ENCODE measurements around the gene NR1D1.

Gene NR1D1

GRCh38 chr17:40094874-40095273, 5.5 kb downstream of the NR1D1 start:
- peaks cover 6% of the 10 kb centered on the region for H3K27me3 ChIP-seq (ENCODE audit: insufficient read depth, insufficient read length)
- no peak overlapping the region for H3K4me3 ChIP-seq (ENCODE audit: insufficient read length, low read depth)

DNA sequence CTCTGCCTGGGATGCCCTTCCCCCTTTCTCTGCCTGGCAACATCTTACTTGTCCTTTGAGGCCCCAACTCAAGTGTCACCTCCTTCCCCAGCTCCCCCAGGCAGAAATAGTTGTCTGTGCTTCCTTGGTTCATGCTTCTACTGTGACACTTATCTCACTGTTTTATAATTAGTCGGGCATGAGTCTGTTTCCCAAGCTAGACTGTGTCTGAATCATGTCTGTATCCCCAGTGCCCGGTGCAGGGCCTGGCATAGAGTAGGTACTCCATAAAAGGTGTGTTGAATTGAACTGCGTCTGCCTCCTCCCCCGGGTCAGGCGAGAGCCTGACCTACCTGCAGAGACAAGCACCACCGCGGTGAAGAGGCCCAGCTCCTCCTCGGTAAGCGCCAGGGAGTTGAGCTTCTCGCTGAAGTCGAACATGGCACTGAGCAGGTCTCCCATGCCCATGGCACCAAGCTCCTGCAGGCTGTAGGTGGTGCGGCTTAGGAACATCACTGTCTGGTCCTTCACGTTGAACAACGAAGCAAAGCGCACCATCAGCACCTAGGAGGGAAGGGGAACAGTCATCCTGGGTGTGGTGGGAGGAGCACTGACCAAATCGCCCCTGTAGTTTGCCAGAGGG, 6.7 kb downstream of the NR1D1 start:
- Histone ChIP-seq H3K4me3 (ENCODE audit: insufficient read length, low read depth) (no peak overlapping the region), H3K4me1 (ENCODE audit: insufficient read depth, insufficient read length) (peaks cover 25% of the 10 kb centered on the region), H3K9ac (ENCODE audit: insufficient read length, low read depth) (no peak overlapping the region), H3K36me3 (ENCODE audit: insufficient read depth, insufficient read length, low read length) (peaks cover 45% of the 10 kb centered on the region), H3K9me3 (ENCODE audit: insufficient read depth, low read length) (no peaks in the 10 kb centered on the region), H3K27me3 (ENCODE audit: insufficient read depth, insufficient read length) (no peaks in the 10 kb centered on the region)
- no peak for TF ChIP-seq ZNF274 (IDR thresholded peaks at IDR 0.05; ENCODE audit: low read depth, low read length)
- no peak for TF ChIP-seq YY1 (IDR thresholded peaks at IDR 0.05; ENCODE audit: insufficient read depth, insufficient read length)
- no peak for TF ChIP-seq SUZ12 (IDR thresholded peaks at IDR 0.05; ENCODE audit: extremely low read depth, insufficient read depth, insufficient read length)
- no peak for DNase-seq (ENCODE audit: low read depth, low spot score)

More at GRCh38 chr17:40094874-40095273, 5.5 kb downstream of the NR1D1 start:
- Histone ChIP-seq H3K9me3 (ENCODE audit: insufficient read depth, low read length) (peaks cover 4% of the 10 kb centered on the region; the same call in 1 of the 2 replicates), H3K9ac (ENCODE audit: insufficient read length, low read depth) (no peak overlapping the region), H3K4me1 (ENCODE audit: insufficient read depth, insufficient read length) (peaks cover 24% of the 10 kb centered on the region), H3K36me3 (ENCODE audit: insufficient read depth, insufficient read length, low read length) (peaks cover 39% of the 10 kb centered on the region)
- no peak for DNase-seq (ENCODE audit: low read depth, low spot score)
- TF ChIP-seq YY1 (IDR thresholded peaks at IDR 0.05; ENCODE audit: insufficient read depth, insufficient read length): no peak
- no peak for TF ChIP-seq SUZ12 (IDR thresholded peaks at IDR 0.05; ENCODE audit: extremely low read depth, insufficient read depth, insufficient read length)
- TF ChIP-seq ZNF274 (IDR thresholded peaks at IDR 0.05; ENCODE audit: low read depth, low read length): no peak

DNA sequence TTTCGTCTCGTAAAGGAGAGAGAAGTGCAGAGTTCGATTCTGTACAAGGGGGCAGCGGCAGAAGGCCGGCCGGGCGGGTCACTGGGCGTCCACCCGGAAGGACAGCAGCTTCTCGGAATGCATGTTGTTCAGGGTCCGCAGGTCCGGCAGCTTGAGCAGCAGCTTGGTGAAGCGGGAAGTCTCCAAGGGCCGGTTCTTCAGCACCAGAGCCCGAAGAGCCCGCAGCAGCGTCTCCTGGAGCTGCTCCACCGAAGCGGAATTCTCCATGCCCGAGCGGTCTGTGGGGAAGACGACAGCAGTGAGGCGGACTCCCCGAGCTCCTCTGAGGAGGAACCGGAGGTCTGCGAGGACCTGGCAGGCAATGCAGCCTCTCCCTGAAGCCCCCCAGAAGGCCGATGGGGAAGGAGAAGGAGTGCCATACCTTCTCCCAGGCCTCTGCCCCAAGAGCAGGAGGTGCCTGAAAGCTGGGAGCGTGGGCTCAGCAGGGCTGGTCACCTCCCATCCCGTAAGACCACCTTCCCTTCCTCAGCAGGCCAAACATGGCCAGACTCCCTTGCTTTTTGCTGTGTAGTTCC, 7.3 kb downstream of the NR1D1 start:
- TF ChIP-seq YY1 (IDR thresholded peaks at IDR 0.05; ENCODE audit: insufficient read depth, insufficient read length): no peak
- TF ChIP-seq SUZ12 (IDR thresholded peaks at IDR 0.05; ENCODE audit: extremely low read depth, insufficient read depth, insufficient read length): no peak
- TF ChIP-seq ZNF274 (IDR thresholded peaks at IDR 0.05; ENCODE audit: low read depth, low read length): no peak
- Histone ChIP-seq H3K9me3 (ENCODE audit: insufficient read depth, low read length) (no peaks in the 10 kb centered on the region), H3K36me3 (ENCODE audit: insufficient read depth, insufficient read length, low read length) (peaks cover 50% of the 10 kb centered on the region), H3K4me1 (ENCODE audit: insufficient read depth, insufficient read length) (peaks cover 25% of the 10 kb centered on the region), H3K27me3 (ENCODE audit: insufficient read depth, insufficient read length) (no peaks in the 10 kb centered on the region), H3K9ac (ENCODE audit: insufficient read length, low read depth) (no peak overlapping the region), H3K4me3 (ENCODE audit: insufficient read length, low read depth) (no peak overlapping the region)
- DNase-seq (ENCODE audit: low read depth, low spot score): no peak

DNA sequence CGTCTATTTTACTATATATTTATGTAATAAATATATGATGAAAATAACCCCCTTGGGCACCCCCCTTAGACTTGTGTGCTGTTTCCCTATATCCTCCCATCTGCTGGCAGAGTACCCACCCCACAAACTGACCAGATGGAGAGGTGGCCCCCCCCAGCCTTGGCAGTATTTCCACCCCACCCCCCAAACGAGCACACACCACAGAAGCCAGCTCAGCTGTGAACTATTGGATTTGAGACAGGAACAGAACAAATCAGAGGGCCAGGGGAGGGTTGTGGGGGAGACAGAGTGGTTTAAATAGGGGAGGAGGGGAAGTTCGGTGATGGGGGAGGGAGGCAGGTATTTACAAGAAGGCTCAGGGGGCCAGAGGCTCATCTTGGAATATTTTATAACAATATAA, 7.8 kb downstream of the NR1D1 start:
- peaks cover 52% of the 10 kb centered on the region for H3K36me3 ChIP-seq (ENCODE audit: insufficient read depth, insufficient read length, low read length)

DNA sequence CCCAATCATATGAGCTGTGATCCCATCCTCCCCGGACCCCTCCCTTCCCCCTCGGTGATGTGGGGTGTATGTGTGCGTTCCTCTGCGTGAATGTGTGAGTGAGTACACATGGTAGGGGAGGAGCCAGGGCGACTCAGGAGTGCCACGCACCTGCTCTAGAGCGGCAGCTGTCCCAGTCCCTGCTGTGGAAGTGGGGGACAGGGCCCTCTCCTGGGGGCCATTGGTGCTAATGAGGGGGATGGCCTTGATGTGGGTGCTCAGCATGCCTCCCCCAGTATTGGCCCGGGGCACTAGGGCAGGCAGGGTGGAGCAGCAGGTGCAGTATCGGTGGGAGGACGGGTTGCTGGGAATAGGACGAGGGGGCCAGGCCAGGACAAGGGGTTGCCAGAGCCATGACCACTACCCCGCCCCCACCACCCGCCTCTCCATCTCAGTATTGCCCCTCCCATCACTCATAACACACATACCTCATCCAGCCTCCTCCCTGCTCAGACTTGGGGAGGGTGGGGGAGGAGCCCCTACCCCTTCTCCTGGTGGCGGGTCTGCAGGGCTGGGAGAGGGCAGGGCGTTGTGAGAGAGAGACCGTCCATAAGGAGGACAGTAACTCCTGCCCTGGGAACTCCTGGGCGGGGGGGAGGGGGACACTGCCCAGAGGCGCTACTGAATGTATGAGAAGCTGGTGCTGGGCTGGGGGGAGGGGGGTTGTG, 8.5 kb downstream of the NR1D1 start:
- no peak for TF ChIP-seq SUZ12 (IDR thresholded peaks at IDR 0.05; ENCODE audit: extremely low read depth, insufficient read depth, insufficient read length)
- no peak for TF ChIP-seq YY1 (IDR thresholded peaks at IDR 0.05; ENCODE audit: insufficient read depth, insufficient read length)
- no peak for TF ChIP-seq ZNF274 (IDR thresholded peaks at IDR 0.05; ENCODE audit: low read depth, low read length)
- no peak overlapping the region for H3K9ac ChIP-seq (ENCODE audit: insufficient read length, low read depth)
- H3K36me3 ChIP-seq (ENCODE audit: insufficient read depth, insufficient read length, low read length): peaks cover 56% of the 10 kb centered on the region
- no peaks in the 10 kb centered on the region for H3K9me3 ChIP-seq (ENCODE audit: insufficient read depth, low read length)
- H3K4me3 ChIP-seq (ENCODE audit: insufficient read length, low read depth): no peak overlapping the region
- no peak for DNase-seq (ENCODE audit: low read depth, low spot score)
- peaks cover 26% of the 10 kb centered on the region for H3K4me1 ChIP-seq (ENCODE audit: insufficient read depth, insufficient read length)
- H3K27me3 ChIP-seq (ENCODE audit: insufficient read depth, insufficient read length): no peaks in the 10 kb centered on the region

More for the DNA sequence above, 7.8 kb downstream of the NR1D1 start:
- Histone ChIP-seq H3K27me3 (ENCODE audit: insufficient read depth, insufficient read length) (no peaks in the 10 kb centered on the region), H3K9me3 (ENCODE audit: insufficient read depth, low read length) (no peaks in the 10 kb centered on the region), H3K4me3 (ENCODE audit: insufficient read length, low read depth) (no peak overlapping the region), H3K9ac (ENCODE audit: insufficient read length, low read depth) (no peak overlapping the region), H3K4me1 (ENCODE audit: insufficient read depth, insufficient read length) (peaks cover 25% of the 10 kb centered on the region)
- DNase-seq (ENCODE audit: low read depth, low spot score): no peak
- TF ChIP-seq ZNF274 (IDR thresholded peaks at IDR 0.05; ENCODE audit: low read depth, low read length) (no peak), SUZ12 (IDR thresholded peaks at IDR 0.05; ENCODE audit: extremely low read depth, insufficient read depth, insufficient read length) (no peak), YY1 (IDR thresholded peaks at IDR 0.05; ENCODE audit: insufficient read depth, insufficient read length) (no peak)

GRCh38 chr17:40090237-40091119, 9.9 kb downstream of the NR1D1 start:
- no peak overlapping the region for H3K9ac ChIP-seq (ENCODE audit: insufficient read length, low read depth)
- no peak overlapping the region for H3K4me3 ChIP-seq (ENCODE audit: insufficient read length, low read depth)
- no peak for DNase-seq (ENCODE audit: low read depth, low spot score)
- no peaks in the 10 kb centered on the region for H3K27me3 ChIP-seq (ENCODE audit: insufficient read depth, insufficient read length)
- H3K36me3 ChIP-seq (ENCODE audit: insufficient read depth, insufficient read length, low read length): peaks cover 52% of the 10 kb centered on the region
- H3K9me3 ChIP-seq (ENCODE audit: insufficient read depth, low read length): no peaks in the 10 kb centered on the region
- H3K4me1 ChIP-seq (ENCODE audit: insufficient read depth, insufficient read length): peaks cover 30% of the 10 kb centered on the region
- TF ChIP-seq SUZ12 (IDR thresholded peaks at IDR 0.05; ENCODE audit: extremely low read depth, insufficient read depth, insufficient read length) (no peak), ZNF274 (IDR thresholded peaks at IDR 0.05; ENCODE audit: low read depth, low read length) (no peak), YY1 (IDR thresholded peaks at IDR 0.05; ENCODE audit: insufficient read depth, insufficient read length) (no peak)
